ENCODE data around the gene C20orf141.

Gene C20orf141

DNA sequence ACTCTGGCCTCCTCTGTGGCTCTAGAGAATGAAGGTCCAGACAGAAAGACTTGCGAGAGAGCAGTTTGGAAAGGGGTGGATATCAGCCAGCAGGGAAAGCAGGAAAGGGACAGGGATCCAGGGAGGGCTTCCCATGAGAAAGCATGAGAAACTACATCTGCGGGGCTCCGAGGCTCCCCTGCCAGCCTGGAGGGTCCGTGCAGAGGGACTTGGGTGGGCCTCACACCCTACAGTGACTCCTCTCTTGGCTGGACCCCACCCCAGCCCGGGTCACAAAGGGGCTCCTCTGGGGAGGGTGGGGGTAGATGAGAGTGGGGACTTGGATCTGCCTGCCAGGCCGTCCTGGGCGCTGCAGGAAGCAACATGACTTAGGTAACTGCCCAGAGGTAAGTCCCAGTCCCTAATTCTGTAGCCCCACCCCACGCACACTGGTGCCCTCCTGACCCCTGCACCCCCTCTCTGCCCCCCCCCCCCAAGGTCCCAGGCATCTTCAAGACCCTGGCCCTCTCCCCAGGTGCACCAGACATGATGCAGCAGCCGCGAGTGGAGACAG is 1.3 kb downstream of the C20orf141 start, which contains the start of gene TMEM239:
TSS of gene TMEM239 (plus strand) at position 335 of the 553 bp plus-strand sequence. CDS start at position 526, 191 bp downstream.
- TF ChIP-seq, protein P1, sequence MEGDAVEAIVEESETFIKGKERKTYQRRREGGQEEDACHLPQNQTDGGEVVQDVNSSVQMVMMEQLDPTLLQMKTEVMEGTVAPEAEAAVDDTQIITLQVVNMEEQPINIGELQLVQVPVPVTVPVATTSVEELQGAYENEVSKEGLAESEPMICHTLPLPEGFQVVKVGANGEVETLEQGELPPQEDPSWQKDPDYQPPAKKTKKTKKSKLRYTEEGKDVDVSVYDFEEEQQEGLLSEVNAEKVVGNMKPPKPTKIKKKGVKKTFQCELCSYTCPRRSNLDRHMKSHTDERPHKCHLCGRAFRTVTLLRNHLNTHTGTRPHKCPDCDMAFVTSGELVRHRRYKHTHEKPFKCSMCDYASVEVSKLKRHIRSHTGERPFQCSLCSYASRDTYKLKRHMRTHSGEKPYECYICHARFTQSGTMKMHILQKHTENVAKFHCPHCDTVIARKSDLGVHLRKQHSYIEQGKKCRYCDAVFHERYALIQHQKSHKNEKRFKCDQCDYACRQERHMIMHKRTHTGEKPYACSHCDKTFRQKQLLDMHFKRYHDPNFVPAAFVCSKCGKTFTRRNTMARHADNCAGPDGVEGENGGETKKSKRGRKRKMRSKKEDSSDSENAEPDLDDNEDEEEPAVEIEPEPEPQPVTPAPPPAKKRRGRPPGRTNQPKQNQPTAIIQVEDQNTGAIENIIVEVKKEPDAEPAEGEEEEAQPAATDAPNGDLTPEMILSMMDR (IDR thresholded peaks at IDR 0.05): no peak
- Histone ChIP-seq H3K36me3 (no peaks in the 10 kb centered on the region), H3K27ac (no peak within 1 kb of the TSS), H3K9me3 (no peaks in the 10 kb centered on the region), H3K4me1 (ENCODE audit: control insufficient read depth in 1 of 2, insufficient read depth in 1 of 2, low read depth in 1 of 2, low read length in 1 of 2) (no peaks in the 10 kb centered on the region), H3K4me3 (ENCODE audit: low read depth in 1 of 2, low read length in 1 of 2) (no peak within 1 kb of the TSS), H3K27me3 (peaks cover 47% of the 10 kb centered on the region)

DNA sequence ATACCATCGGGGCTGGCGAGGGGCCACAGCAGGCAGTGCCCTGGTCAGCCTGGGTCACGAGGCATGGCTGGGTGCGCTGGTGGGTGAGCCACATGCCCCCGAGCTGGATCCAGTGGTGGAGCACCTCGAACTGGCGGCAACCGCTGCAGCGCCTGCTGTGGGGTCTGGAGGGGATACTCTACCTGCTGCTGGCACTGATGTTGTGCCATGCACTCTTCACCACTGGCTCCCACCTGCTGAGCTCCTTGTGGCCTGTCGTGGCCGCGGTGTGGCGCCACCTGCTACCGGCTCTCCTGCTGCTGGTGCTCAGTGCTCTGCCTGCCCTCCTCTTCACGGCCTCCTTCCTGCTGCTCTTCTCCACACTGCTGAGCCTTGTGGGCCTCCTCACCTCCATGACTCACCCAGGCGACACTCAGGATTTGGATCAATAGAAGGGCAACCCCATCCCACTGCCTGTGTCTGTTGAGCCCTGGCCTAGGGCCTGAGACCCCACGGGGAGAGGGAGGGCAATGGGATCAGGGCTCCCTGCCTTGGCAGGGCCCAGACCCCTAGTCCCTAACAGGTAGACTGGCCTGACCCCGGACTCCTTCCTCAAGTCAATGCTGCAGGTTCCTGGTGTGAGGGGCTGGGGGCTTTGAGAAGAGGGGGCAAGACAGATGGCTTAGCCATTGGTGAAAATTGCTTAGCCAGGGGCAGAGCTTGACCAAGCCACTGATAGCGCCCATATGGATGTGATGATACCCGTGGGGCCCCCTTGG is 2.0 kb downstream of the C20orf141 start:
- TF ChIP-seq, protein P1 (IDR thresholded peaks at IDR 0.05): no peak
- Histone ChIP-seq H3K4me1 (ENCODE audit: control insufficient read depth in 1 of 2, insufficient read depth in 1 of 2, low read depth in 1 of 2, low read length in 1 of 2) (no peaks in the 10 kb centered on the region), H3K27me3 (peaks cover 50% of the 10 kb centered on the region), H3K9me3 (no peaks in the 10 kb centered on the region), H3K4me3 (ENCODE audit: low read depth in 1 of 2, low read length in 1 of 2) (no peak overlapping the region), H3K36me3 (no peaks in the 10 kb centered on the region), H3K27ac (no peak overlapping the region)

- TF ChIP-seq, protein P1 (IDR thresholded peaks at IDR 0.05): no peak
- Histone ChIP-seq H3K27ac (no peak overlapping the region), H3K36me3 (no peaks in the 10 kb centered on the region), H3K4me3 (ENCODE audit: low read depth in 1 of 2, low read length in 1 of 2) (no peak overlapping the region), H3K27me3 (peaks cover 50% of the 10 kb centered on the region), H3K9me3 (no peaks in the 10 kb centered on the region), H3K4me1 (ENCODE audit: control insufficient read depth in 1 of 2, insufficient read depth in 1 of 2, low read depth in 1 of 2, low read length in 1 of 2) (no peaks in the 10 kb centered on the region)
Observed at GRCh38 chr20:2817341-2817726, 2.5 kb downstream of the C20orf141 start.

- TF ChIP-seq, protein P1 (IDR thresholded peaks at IDR 0.05): no peak
Observed at GRCh38 chr20:2817891-2818595, 3.3 kb downstream of the C20orf141 start.

DNA sequence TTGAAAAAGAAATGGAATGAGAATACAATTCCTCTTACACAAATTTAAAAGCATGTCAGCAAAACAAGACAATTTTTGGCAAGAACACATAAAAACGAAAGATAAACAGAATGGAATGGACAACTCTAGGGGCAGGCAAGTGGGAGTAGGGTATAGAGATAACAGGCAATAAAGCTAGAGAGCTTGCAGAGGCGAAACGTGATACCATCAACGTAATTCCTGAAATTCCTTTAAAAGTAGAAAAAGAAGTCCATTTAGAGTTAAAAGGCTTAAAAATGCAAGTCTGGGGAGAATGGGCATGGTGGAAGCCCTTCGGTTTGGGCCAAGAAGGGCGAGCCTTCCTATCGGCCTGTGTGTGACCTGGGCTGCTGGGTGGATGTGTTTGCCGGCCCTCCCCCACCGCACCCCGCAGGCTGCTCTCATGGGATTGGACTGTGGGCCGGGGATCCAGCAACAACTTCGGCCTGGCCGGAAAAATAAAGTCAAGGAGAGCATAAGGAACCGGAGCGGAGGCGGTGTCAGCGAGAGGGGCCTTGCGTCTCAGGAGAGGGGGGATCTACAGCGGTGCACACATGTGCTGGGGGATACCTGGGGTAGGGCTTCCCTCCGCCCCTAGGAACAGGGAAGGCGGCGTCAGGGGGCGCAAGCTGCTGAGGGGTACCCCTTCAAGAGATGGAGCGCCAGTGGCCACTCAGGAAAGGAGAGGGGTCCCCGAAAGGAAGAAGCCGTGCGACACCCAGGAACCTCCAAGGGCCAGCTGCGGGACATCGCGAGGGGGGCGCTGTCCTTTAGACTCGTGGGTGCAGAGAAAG is 5.5 kb downstream of the C20orf141 start:
- H3K4me1 ChIP-seq (ENCODE audit: control insufficient read depth in 1 of 2, insufficient read depth in 1 of 2, low read depth in 1 of 2, low read length in 1 of 2): no peaks in the 10 kb centered on the region

More at GRCh38 chr20:2817891-2818595, 3.3 kb downstream of the C20orf141 start:
- no peaks in the 10 kb centered on the region for H3K9me3 ChIP-seq
- H3K27ac ChIP-seq: no peak overlapping the region
- no peaks in the 10 kb centered on the region for H3K36me3 ChIP-seq
- no peaks in the 10 kb centered on the region for H3K4me1 ChIP-seq (ENCODE audit: control insufficient read depth in 1 of 2, insufficient read depth in 1 of 2, low read depth in 1 of 2, low read length in 1 of 2)
- H3K27me3 ChIP-seq: peaks cover 47% of the 10 kb centered on the region
- H3K4me3 ChIP-seq (ENCODE audit: low read depth in 1 of 2, low read length in 1 of 2): no peak overlapping the region

More for the DNA sequence above, 5.5 kb downstream of the C20orf141 start:
- Histone ChIP-seq H3K27me3 (peaks cover 40% of the 10 kb centered on the region), H3K36me3 (no peaks in the 10 kb centered on the region), H3K9me3 (no peaks in the 10 kb centered on the region), H3K4me3 (ENCODE audit: low read depth in 1 of 2, low read length in 1 of 2) (no peak overlapping the region), H3K27ac (no peak overlapping the region)
- TF ChIP-seq, protein P1 (IDR thresholded peaks at IDR 0.05): no peak
